ENCODE results near the gene PPARA.

DNA sequence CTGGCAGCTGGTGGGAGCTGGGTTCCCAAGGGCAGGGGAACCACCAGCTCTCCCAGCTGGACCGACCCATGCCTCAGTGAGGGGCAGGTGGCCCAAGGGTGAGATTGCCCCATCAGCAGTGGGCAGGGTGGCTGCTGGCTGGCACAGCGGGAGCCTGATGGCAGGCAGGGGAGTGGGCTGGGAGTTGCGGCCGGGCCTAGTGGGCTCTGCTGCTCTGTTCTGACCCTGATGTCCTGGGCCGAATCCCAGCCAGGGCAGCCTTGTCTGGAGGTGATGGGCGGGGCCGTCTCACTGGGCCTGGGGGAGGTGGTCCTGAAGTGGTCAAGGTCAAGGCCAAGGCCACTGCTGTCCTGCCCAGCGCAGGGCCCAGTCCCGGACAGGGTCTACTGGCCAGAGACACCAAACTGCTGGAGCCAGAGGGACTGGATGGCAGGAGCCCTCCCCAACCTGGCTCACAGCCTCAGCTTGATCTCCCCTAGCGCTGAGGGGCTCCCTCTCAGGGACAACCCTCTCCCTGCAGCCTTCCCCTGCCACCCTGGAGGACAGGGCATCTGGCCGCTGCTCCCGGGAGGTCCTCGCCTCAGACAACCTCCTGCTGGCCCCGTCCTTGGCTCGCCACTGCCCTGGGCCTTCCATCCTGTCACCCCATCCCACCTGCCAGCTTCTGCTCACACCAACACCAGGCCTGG lies 26.5 kb upstream of the PPARA start:
- TF ChIP-seq, protein P1, sequence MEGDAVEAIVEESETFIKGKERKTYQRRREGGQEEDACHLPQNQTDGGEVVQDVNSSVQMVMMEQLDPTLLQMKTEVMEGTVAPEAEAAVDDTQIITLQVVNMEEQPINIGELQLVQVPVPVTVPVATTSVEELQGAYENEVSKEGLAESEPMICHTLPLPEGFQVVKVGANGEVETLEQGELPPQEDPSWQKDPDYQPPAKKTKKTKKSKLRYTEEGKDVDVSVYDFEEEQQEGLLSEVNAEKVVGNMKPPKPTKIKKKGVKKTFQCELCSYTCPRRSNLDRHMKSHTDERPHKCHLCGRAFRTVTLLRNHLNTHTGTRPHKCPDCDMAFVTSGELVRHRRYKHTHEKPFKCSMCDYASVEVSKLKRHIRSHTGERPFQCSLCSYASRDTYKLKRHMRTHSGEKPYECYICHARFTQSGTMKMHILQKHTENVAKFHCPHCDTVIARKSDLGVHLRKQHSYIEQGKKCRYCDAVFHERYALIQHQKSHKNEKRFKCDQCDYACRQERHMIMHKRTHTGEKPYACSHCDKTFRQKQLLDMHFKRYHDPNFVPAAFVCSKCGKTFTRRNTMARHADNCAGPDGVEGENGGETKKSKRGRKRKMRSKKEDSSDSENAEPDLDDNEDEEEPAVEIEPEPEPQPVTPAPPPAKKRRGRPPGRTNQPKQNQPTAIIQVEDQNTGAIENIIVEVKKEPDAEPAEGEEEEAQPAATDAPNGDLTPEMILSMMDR (IDR thresholded peaks at IDR 0.05; ENCODE audit: low read length) = no peak
- no peak for TF ChIP-seq EZH2 (IDR thresholded peaks at IDR 0.05; ENCODE audit: borderline replicate concordance, low read length)

Measured in OCI-LY1 (cell line).